Brain microvascular endothelial cell (primary cell): ENCODE results near the gene SZRD1.
A peak's percentile ranks its signal among the peaks of the same experiment; 100 is the strongest.

Experiments
- DNase-seq: peaks from one replicate; pipeline ENCODE4 v3.0.0-alpha.2; 2020
- H3K27ac ChIP-seq: fragments of 250-450 bp; sonication (Bioruptor Pico); 2 replicates; pipeline ENCODE4 v1.5.1; 2020; ENCODE audit warnings: mild to moderate bottlenecking, moderate library complexity
- H3K27me3 ChIP-seq: fragments of 250-450 bp; sonication (Bioruptor Pico); replicated peaks from 2 replicates; pipeline ENCODE4 v1.5.1; 2020; ENCODE audit warnings: mild to moderate bottlenecking
- H3K36me3 ChIP-seq: fragments of 250-450 bp; sonication (Bioruptor Pico); replicated peaks from 2 replicates; pipeline ENCODE4 v1.5.1; 2020; ENCODE audit warnings: mild to moderate bottlenecking
- H3K4me3 ChIP-seq: 2 replicates; pipeline ENCODE4 v1.5.1; 2011; ENCODE audit warnings: low read depth, mild to moderate bottlenecking, control low read depth, low read length, moderate library complexity
- in situ Hi-C: cut with HindIII; loops from 2 replicates; pipeline ENCODE4 v1.10.0; 2017; ENCODE audit warnings: low sequenced_read_pairs, low pct_ligation_motif_present
- TF ChIP-seq, protein P1 (sequence below): IDR thresholded peaks from 2 replicates; pipeline ENCODE4 v1.5.1; 2011; ENCODE audit warnings: low read depth, mild to moderate bottlenecking, moderate library complexity, low read length, control low read depth, inconsistent platforms; ENCODE audit errors: missing control alignments

The SZRD1 gene

DNA sequence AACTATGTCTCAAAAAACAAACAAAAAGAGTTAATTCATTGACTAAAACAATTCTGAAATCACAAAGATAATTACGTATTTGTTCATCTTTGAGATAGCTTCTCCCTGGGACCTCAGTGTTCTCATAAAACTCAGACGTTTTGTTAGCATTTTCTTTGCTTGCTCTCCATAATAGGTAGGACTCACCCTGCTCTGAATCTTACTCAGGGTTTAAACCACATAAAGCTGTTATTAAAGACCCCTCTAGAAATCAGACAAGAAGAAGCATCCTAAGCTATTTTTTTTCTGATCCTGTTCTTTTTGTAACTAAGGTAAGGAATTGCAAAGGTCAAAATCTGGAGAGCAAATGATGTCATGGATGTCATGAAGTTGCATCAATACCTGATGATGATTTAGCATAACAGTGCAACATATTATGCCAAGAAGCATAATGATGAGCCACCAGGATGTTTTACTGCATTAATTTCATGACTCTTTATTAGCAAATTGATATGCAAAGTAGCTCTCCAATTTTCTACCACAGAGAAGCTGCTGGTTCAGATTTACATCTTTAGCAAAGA, 17.1 kb upstream of the SZRD1 start:
- TF ChIP-seq, protein P1, sequence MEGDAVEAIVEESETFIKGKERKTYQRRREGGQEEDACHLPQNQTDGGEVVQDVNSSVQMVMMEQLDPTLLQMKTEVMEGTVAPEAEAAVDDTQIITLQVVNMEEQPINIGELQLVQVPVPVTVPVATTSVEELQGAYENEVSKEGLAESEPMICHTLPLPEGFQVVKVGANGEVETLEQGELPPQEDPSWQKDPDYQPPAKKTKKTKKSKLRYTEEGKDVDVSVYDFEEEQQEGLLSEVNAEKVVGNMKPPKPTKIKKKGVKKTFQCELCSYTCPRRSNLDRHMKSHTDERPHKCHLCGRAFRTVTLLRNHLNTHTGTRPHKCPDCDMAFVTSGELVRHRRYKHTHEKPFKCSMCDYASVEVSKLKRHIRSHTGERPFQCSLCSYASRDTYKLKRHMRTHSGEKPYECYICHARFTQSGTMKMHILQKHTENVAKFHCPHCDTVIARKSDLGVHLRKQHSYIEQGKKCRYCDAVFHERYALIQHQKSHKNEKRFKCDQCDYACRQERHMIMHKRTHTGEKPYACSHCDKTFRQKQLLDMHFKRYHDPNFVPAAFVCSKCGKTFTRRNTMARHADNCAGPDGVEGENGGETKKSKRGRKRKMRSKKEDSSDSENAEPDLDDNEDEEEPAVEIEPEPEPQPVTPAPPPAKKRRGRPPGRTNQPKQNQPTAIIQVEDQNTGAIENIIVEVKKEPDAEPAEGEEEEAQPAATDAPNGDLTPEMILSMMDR, result no peak
- in situ Hi-C loops, result no loop called here
- H3K27me3 ChIP-seq, result no peaks in the 10 kb centered on the region
- no peaks in the 10 kb centered on the region for H3K36me3 ChIP-seq
- H3K4me3 ChIP-seq, result no peak overlapping the region
- DNase-seq, result no peak
- H3K27ac ChIP-seq, result no peak overlapping the region

DNA sequence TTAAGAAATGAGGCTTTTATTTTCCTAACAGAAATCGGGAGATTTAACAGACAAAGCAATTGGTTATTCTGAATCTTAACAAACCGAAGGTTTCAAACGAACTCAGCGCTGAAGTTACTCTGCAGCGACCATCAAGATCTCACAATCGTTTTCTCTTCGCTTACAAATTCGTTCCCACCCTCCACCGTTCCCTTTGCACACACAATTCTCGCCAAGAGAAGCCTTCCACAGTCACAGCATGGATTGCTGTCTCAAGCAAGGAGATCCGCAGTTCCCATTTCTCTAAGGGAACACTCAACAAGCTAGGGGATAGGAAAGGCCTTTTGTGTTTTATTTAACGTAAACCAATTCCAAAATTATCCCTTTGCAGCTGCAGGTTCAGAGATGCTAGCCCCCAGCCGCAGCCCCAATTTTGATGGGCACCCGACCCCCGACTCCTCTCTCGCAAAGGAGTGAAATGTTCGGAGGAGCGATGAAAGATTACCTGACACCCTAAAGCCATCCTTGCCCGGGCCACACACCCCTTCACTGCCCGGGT, 15.5 kb upstream of the SZRD1 start:
- no peak for DNase-seq
- H3K4me3 ChIP-seq, result peak overlapping the region; percentile 93
- H3K36me3 ChIP-seq, result no peaks in the 10 kb centered on the region
- peak overlapping the region; percentile 75 for H3K27ac ChIP-seq
- TF ChIP-seq, protein P1, result no peak
- H3K27me3 ChIP-seq, result no peaks in the 10 kb centered on the region
- in situ Hi-C loops, result no loop called here

DNA sequence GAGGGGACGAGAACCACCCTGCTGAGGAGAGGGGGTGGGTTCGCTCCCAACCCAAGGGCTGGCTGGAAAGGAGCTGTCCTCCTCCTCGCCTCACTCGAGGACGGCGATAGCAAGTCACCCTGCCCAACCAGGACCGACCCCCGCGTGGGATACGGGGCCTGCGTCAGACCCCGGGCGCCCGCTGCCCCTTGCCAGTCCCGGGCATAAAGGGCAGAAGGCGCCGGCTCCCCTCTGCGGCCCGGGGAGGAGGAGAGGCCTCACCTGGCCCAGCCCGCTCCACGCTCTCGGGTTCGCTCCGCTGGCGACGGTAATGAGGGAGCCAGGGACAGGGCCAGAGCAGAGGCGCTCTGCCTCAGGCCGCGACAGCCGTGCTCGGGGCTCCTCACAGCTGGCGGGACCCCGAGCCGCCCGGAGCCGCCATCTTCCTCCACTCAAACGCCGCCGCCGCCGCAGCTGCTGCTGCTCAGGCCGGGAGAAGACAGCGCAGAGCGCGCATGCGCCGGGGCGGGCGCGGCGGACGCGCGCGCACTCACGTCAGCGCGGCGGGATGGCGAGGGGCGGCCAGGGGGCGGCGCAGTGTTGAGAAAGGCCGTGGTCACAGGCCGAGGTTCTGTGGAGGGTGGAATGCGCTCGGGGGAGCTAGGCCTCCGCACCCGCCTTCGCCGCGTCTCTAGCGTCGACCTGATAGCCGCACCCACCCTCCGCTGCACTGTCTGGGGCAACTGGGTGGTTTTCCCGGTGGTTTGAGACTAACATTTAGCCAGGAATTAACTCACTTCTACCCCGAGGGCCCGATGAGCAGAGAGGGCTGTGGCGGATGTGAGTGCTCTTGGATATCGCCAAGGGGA, 14.8 kb upstream of the SZRD1 start, which contains the start of gene FBXO42:
Gene FBXO42 (minus strand): TSS at position 487 of the 848 bp plus-strand sequence. CDS start 37,062 bp downstream, outside the sequence.
- Histone ChIP-seq H3K27ac (peak within 1 kb of the TSS; percentile 75), H3K4me3 (peak within 1 kb of the TSS; percentile 93), H3K36me3 (no peaks in the 10 kb centered on the region), H3K27me3 (no peaks in the 10 kb centered on the region)
- in situ Hi-C loops, result no loop called here
- peak; percentile 84 for DNase-seq
- TF ChIP-seq, protein P1, result peak; percentile 34

DNA sequence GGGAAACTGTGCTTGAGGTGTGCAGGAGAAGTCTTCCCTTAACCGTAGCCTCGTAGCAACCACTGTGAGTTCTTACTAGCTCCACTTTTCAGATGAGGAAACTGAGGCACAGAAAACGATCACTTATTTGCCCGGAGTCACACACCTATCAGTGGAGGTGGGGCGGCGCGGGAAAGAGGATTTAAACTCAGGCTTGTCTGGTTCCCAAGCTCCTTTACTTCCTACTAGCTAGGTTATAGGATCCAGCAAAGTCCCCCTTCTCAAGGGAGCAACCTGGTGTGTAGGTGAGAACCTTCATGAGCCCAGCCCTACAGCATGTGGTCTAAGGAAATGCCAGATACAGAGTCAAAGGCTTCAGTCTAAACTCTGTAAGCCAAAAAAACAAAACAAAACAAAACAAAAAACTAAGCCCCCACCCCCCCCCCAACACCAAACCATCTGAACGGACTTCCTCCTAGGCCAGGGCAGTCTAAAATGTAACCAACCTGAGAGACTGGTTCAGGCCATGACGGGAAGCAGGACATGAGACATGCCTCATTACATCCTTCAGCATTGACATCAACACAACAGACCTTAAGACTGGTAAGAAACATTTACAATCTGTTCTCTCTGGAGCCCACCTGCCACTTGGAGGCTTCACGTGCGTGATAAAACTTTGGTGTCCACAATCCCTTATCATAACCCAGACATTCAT, 14.1 kb upstream of the SZRD1 start:
- no peak for DNase-seq
- H3K36me3 ChIP-seq, result no peaks in the 10 kb centered on the region

DNA sequence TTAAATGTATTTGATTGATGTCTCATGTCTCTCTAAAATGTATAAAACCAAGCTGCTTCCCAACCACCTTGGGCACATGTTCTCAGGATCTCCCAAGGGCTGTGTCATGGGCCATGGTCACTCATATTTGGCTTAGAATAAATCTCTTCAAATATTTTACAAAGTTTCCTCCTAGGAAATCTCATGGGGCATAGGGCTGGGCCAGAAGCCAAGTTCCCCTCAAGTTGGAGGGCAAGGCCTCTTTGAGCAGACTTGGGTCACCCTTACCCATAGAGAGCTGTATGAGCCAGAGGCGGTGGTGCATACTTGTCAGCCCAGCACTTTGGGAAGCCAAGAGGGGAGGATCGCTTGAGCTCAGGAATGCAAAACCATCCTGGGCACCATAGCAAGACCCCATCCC, 12.4 kb upstream of the SZRD1 start:
- Histone ChIP-seq H3K27me3 (no peaks in the 10 kb centered on the region), H3K27ac (no peak overlapping the region), H3K4me3 (no peak overlapping the region), H3K36me3 (no peaks in the 10 kb centered on the region)
- in situ Hi-C loops, result no loop called here
- TF ChIP-seq, protein P1, result no peak
- DNase-seq, result no peak

More for the DNA sequence above, 14.1 kb upstream of the SZRD1 start:
- H3K27ac ChIP-seq, result peak overlapping the region; percentile 75
- no peaks in the 10 kb centered on the region for H3K27me3 ChIP-seq
- TF ChIP-seq, protein P1, result no peak
- in situ Hi-C loops, result no loop called here
- peak overlapping the region; percentile 93 for H3K4me3 ChIP-seq
